Naive thymus-derived CD4-positive, alpha-beta T cell (primary cell): ENCODE measurements around the gene TRIB2. TPM values are rescaled to one million over a fixed set of nuclear protein-coding genes. Genes with fewer than 3 reads are reported as not detected.

ENCODE experiments used
- ATAC-seq: fragments of 150-1000 bp; cut with Tn5 transposase; 2 replicates; pipeline ENCODE4 v1.10.0; 2021; ENCODE audit warnings: mild to moderate bottlenecking, moderate library complexity
- CTCF ChIA-PET: fragments of 350-600 bp; sonication (Branson Sonifier 250); formaldehyde crosslinking; loops from one replicate; lab custom pipeline; 2021; ENCODE audit warnings: antibody characterized with exemption; lab: Charles Lee
- POLR2A ChIA-PET: fragments of 350-600 bp; sonication (Branson Sonifier 250); formaldehyde crosslinking; loops from one replicate; lab custom pipeline; 2021; ENCODE audit warnings: antibody characterized with exemption, inconsistent platforms; lab: Charles Lee
- DNase-seq, 9 donors: peaks; one replicate each; pipeline versions ENCODE4 v3.0.0 to v3.0.0-alpha.2; 2020 to 2022; ENCODE audit warnings: mixed read lengths in 1 of 9
- H3K27ac ChIP-seq: one replicate; pipeline ENCODE4 v1.7.0; 2013; ENCODE audit warnings: mild to moderate bottlenecking, low read depth, low read length, moderate library complexity
- H3K27me3 ChIP-seq, 2 donors: one replicate each; pipeline ENCODE4 v1.7.0; 2013; ENCODE audit warnings: low read length in 2 of 2, mild to moderate bottlenecking in 2 of 2, moderate library complexity in 2 of 2; ENCODE audit not compliant: control insufficient read depth in 2 of 2, insufficient read depth in 2 of 2
- H3K36me3 ChIP-seq, 3 experiments: 1 replicate in 2 of 3; 2 replicates in 1 of 3; pipeline ENCODE4 v1.7.0; 2013; ENCODE audit warnings: low read length in 3 of 3, mild to moderate bottlenecking in 3 of 3, moderate library complexity in 1 of 3; ENCODE audit not compliant: insufficient read depth in 3 of 3, control insufficient read depth in 2 of 3
- H3K4me1 ChIP-seq, 2 donors: one replicate each; pipeline ENCODE4 v1.7.0; 2013; ENCODE audit warnings: low read length in 2 of 2, mild to moderate bottlenecking in 2 of 2, moderate library complexity in 1 of 2; ENCODE audit not compliant: control insufficient read depth in 2 of 2, insufficient read depth in 2 of 2
- H3K4me3 ChIP-seq: 2 replicates; pipeline ENCODE4 v1.7.0; 2013; ENCODE audit warnings: mild to moderate bottlenecking, low read length
- H3K9me3 ChIP-seq, 3 experiments: 1 replicate in 2 of 3; 2 replicates in 1 of 3; pipeline ENCODE4 v1.7.0; 2013; ENCODE audit warnings: low read length in 3 of 3; ENCODE audit not compliant: control insufficient read depth in 2 of 3
- H3K27ac Mint-ChIP-seq, 9 donors: one replicate each; pipeline ENCODE4 v1.8.0; 2020 to 2022; ENCODE audit warnings: mixed read lengths in 9 of 9, mild to moderate bottlenecking in 8 of 9, moderate library complexity in 5 of 9, inconsistent platforms in 2 of 9
- H3K27me3 Mint-ChIP-seq, 5 donors: one replicate each; pipeline ENCODE4 v1.8.0; 2021 to 2022; ENCODE audit warnings: mixed read lengths in 5 of 5, mild to moderate bottlenecking in 1 of 5
- H3K36me3 Mint-ChIP-seq, 5 donors: one replicate each; pipeline ENCODE4 v1.8.0; 2020 to 2022; ENCODE audit warnings: mixed read lengths in 5 of 5, mild to moderate bottlenecking in 3 of 5, inconsistent platforms in 1 of 5
- H3K4me1 Mint-ChIP-seq, 7 donors: one replicate each; pipeline ENCODE4 v1.8.0; 2020 to 2022; ENCODE audit warnings: mixed read lengths in 7 of 7, mild to moderate bottlenecking in 3 of 7, inconsistent platforms in 1 of 7
- H3K4me3 Mint-ChIP-seq, 10 donors: one replicate each; pipeline ENCODE4 v1.8.0; 2020 to 2022; ENCODE audit warnings: mild to moderate bottlenecking in 10 of 10, mixed read lengths in 10 of 10, moderate library complexity in 6 of 10, inconsistent platforms in 2 of 10
- H3K9me3 Mint-ChIP-seq, 11 donors: one replicate each; pipeline ENCODE4 v1.8.0; 2020 to 2022; ENCODE audit warnings: mixed read lengths in 11 of 11, mild to moderate bottlenecking in 4 of 11, inconsistent platforms in 1 of 11, moderate library complexity in 1 of 11
- intact Hi-C, 2 donors: fragments of 100-400 bp; cut with micrococcal nuclease; formaldehyde crosslinking; loops; one replicate each; pipeline ENCODE4 v1.15.1; 2023
- polyA plus RNA-seq, 2 donors: library from polyadenylated mRNA; unstranded; fragments of 300-500 nt; fragmentation: Illumina TruSeq; gene quantifications; one replicate each; pipeline ENCODE4 v1.2.3, GENCODE V29; 2021
- total RNA-seq, 6 experiments: library from RNA in 5 of 6; stranded (reverse) in 5 of 6; gene quantifications; 1 replicate in 5 of 6; 2 replicates in 1 of 6; pipeline ENCODE4 v1.2.3 and lab custom pipeline; 2021 to 2026

The TRIB2 gene
- total and polyA plus RNA-seq, 7 experiments from 2014 or later: 41.3 to 125 (median 90.7) TPM

DNA sequence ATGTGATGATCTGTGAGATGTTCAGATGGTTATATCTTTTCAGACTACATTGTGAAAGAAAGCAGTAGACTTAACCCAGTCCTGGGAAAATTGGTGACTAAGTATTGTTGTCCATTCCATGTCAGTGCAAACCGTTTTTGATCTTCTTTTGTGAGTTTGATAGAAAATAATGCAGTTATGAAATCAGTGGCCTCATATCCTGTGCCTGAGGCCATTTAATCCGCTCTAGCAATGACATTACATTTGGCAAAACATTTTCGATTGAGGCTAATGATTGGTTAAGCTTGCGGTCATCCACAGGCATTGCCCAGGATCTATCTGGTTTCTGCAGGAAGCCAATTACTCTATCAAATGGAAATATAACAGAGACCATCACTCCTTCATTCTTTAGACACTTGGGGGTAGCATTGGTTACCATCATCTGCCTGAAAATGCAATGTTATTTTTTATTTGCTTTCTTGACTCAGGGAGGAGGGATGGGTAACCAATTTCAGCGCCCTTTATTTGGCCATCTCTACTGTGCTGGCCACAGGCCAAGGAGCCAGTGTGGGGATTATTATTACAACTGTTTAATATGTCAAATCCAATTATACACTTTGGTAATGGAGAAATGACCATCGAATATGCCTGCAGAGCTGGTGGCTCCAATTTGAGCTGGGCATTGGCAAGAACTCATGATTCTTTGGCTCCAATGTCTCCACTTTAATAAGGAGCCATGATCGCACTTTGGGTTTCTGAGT, 33.6 kb downstream of the TRIB2 start:
- no peaks in the 10 kb centered on the region for H3K9me3 ChIP-seq
- H3K4me3 ChIP-seq: no peak overlapping the region
- H3K27me3 ChIP-seq: no peaks in the 10 kb centered on the region
- POLR2A ChIA-PET: interaction anchor here (1.1 kb wide), 1 partner anchor 13 kb away, joined by 3 read pairs; no protein-coding TSS in a partner anchor
- intact Hi-C loops: no loop called here
- DNase-seq (no peak), ATAC-seq (no peak)
- no peaks in the 10 kb centered on the region for H3K4me1 ChIP-seq
- Mint-ChIP-seq H3K27me3 (peaks cover 0 to 8% (median 0%) of the 10 kb centered on the region in 5 donors), H3K27ac (no peak overlapping the region), H3K9me3 (peaks cover 0 to 4% (median 0%) of the 10 kb centered on the region in 11 donors), H3K4me3 (no peak overlapping the region), H3K36me3 (no peaks in the 10 kb centered on the region), H3K4me1 (peaks cover 0 to 2% (median 0%) of the 10 kb centered on the region in 7 donors)
- no peak overlapping the region for H3K27ac ChIP-seq
- CTCF ChIA-PET: no interaction called here
- no peaks in the 10 kb centered on the region for H3K36me3 ChIP-seq

- no peaks in the 10 kb centered on the region for H3K36me3 Mint-ChIP-seq
- no peaks in the 10 kb centered on the region for H3K9me3 ChIP-seq
- H3K27me3 ChIP-seq: no peaks in the 10 kb centered on the region
- H3K4me3 ChIP-seq: no peak overlapping the region
- H3K4me1 ChIP-seq: no peaks in the 10 kb centered on the region
- H3K36me3 ChIP-seq: no peaks in the 10 kb centered on the region
- H3K4me1 Mint-ChIP-seq: peaks cover 0 to 3% (median 0%) of the 10 kb centered on the region in 7 donors
- peaks cover 0 to 17% (median 0%) of the 10 kb centered on the region in 5 donors for H3K27me3 Mint-ChIP-seq
- DNase-seq (no peak), ATAC-seq (no peak)
- POLR2A ChIA-PET: interaction anchor here (0.6 kb wide), 1 partner anchor 15 kb away, joined by 3 read pairs; no protein-coding TSS in a partner anchor
- no peak overlapping the region for H3K4me3 Mint-ChIP-seq
- H3K9me3 Mint-ChIP-seq: peaks cover 0 to 4% (median 0%) of the 10 kb centered on the region in 11 donors
- intact Hi-C loops: loop anchor here in 1 of 2 donors (5.0 kb wide), 1 partner anchor 43 kb away; no protein-coding TSS in a partner anchor
- CTCF ChIA-PET: no interaction called here
- no peak overlapping the region for H3K27ac Mint-ChIP-seq
- no peak overlapping the region for H3K27ac ChIP-seq
Observed at GRCh38 chr2:12754643-12755042, 37.9 kb downstream of the TRIB2 start.

GRCh38 chr2:12755384-12755783, 38.6 kb downstream of the TRIB2 start:
- no peaks in the 10 kb centered on the region for H3K4me1 ChIP-seq
- DNase-seq: no peak
- no peak overlapping the region for H3K4me3 ChIP-seq
- no peaks in the 10 kb centered on the region for H3K36me3 ChIP-seq
- no peaks in the 10 kb centered on the region for H3K9me3 ChIP-seq
- Mint-ChIP-seq H3K4me3 (no peak overlapping the region), H3K9me3 (no peaks in the 10 kb centered on the region), H3K27me3 (peaks cover 0 to 20% (median 0%) of the 10 kb centered on the region in 5 donors), H3K4me1 (peaks cover 0 to 3% (median 1%) of the 10 kb centered on the region in 7 donors), H3K36me3 (no peaks in the 10 kb centered on the region), H3K27ac (no peak overlapping the region)
- no peak for ATAC-seq
- CTCF ChIA-PET: no interaction called here
- intact Hi-C loops: loop anchor here in 1 of 2 donors (5.0 kb wide), 1 partner anchor 42 kb away; no protein-coding TSS in a partner anchor
- no peaks in the 10 kb centered on the region for H3K27me3 ChIP-seq
- POLR2A ChIA-PET: interaction anchor here (0.6 kb wide), 1 partner anchor 16 kb away, joined by 3 read pairs; no protein-coding TSS in a partner anchor
- H3K27ac ChIP-seq: no peak overlapping the region

GRCh38 chr2:12759248-12759647, 42.5 kb downstream of the TRIB2 start:
- Histone ChIP-seq H3K4me3 (no peak overlapping the region), H3K36me3 (no peaks in the 10 kb centered on the region), H3K9me3 (peaks cover 0 to 2% (median 0%) of the 10 kb centered on the region in 3 experiments), H3K27me3 (no peaks in the 10 kb centered on the region), H3K4me1 (peaks cover 0 to 6% of the 10 kb centered on the region in 2 donors), H3K27ac (no peak overlapping the region)
- Mint-ChIP-seq H3K4me1 (peaks cover 2 to 13% (median 11%) of the 10 kb centered on the region in 7 donors), H3K27me3 (peaks cover 0 to 35% (median 0%) of the 10 kb centered on the region in 5 donors), H3K36me3 (no peaks in the 10 kb centered on the region), H3K27ac (no peak overlapping the region), H3K9me3 (peaks cover 0 to 2% (median 0%) of the 10 kb centered on the region in 11 donors), H3K4me3 (no peak overlapping the region)
- ChIA-PET CTCF (no interaction called here), POLR2A (no interaction called here)
- DNase-seq (no peak), ATAC-seq (no peak)
- intact Hi-C loops: loop anchor here in 1 of 2 donors (5.0 kb wide), 1 partner anchor 38 kb away; no protein-coding TSS in a partner anchor

GRCh38 chr2:12761104-12761503, 44.4 kb downstream of the TRIB2 start:
- no peaks in the 10 kb centered on the region for H3K36me3 Mint-ChIP-seq
- H3K9me3 ChIP-seq: peaks cover 0 to 5% (median 0%) of the 10 kb centered on the region in 3 experiments
- H3K27ac ChIP-seq: no peak overlapping the region
- no peak overlapping the region for H3K27ac Mint-ChIP-seq
- ATAC-seq (no peak), DNase-seq (peak in 1 of 9 donors; percentile 2)
- intact Hi-C loops: no loop called here
- peaks cover 0 to 36% (median 3%) of the 10 kb centered on the region in 5 donors for H3K27me3 Mint-ChIP-seq
- peaks cover 0 to 6% of the 10 kb centered on the region in 2 donors for H3K4me1 ChIP-seq
- POLR2A ChIA-PET: no interaction called here
- H3K4me1 Mint-ChIP-seq: peaks cover 0 to 13% (median 11%) of the 10 kb centered on the region in 7 donors
- H3K4me3 Mint-ChIP-seq: peak overlapping the region in 1 of 10 donors; percentile 11
- H3K36me3 ChIP-seq: no peaks in the 10 kb centered on the region
- peaks cover 0 to 7% (median 0%) of the 10 kb centered on the region in 11 donors for H3K9me3 Mint-ChIP-seq
- no peak overlapping the region for H3K4me3 ChIP-seq
- no peaks in the 10 kb centered on the region for H3K27me3 ChIP-seq
- CTCF ChIA-PET: no interaction called here

DNA sequence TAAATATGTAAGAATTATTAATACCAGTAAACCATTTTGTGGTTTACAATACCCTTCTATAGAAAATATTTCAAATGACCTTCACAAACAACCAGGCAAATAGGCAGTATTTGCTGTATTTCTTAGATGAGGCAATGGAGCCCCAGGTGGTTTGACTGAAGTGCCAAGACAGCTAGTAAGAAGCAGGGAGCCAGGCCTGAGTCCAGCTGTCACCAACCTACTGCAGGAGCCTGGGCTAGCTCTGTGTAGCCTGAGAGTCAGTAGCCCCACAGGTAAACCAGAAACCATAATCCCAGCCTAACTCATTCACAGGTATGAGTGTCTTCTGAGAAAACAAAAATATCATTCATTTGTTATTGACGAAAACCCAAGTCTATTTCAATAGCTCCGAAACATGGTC, 45.6 kb downstream of the TRIB2 start:
- CTCF ChIA-PET: no interaction called here
- H3K27me3 ChIP-seq: no peaks in the 10 kb centered on the region
- H3K4me1 ChIP-seq: peaks cover 0 to 6% of the 10 kb centered on the region in 2 donors
- intact Hi-C loops: no loop called here
- no peak overlapping the region for H3K27ac ChIP-seq
- peaks cover 0 to 13% (median 11%) of the 10 kb centered on the region in 7 donors for H3K4me1 Mint-ChIP-seq
- peaks cover 0 to 31% (median 3%) of the 10 kb centered on the region in 5 donors for H3K27me3 Mint-ChIP-seq
- H3K27ac Mint-ChIP-seq: no peak overlapping the region
- no peaks in the 10 kb centered on the region for H3K36me3 ChIP-seq
- ATAC-seq (no peak), DNase-seq (no peak)
- H3K36me3 Mint-ChIP-seq: no peaks in the 10 kb centered on the region
- peaks cover 0 to 5% (median 0%) of the 10 kb centered on the region in 3 experiments for H3K9me3 ChIP-seq
- H3K4me3 Mint-ChIP-seq: no peak overlapping the region
- peaks cover 0 to 7% (median 0%) of the 10 kb centered on the region in 11 donors for H3K9me3 Mint-ChIP-seq
- POLR2A ChIA-PET: no interaction called here
- no peak overlapping the region for H3K4me3 ChIP-seq
